NB4 (cell line): ENCODE data around the gene CAMK2A.

Experiments
- CTCF ChIP-seq: IDR thresholded peaks from one replicate; pipeline ENCODE4 v1.5.1; 2012; ENCODE audit warnings: low read depth, low read length
- MAX ChIP-seq: IDR thresholded peaks from 2 replicates; pipeline ENCODE4 v1.6.1; 2011; ENCODE audit warnings: low read depth, low read length
- POLR2A ChIP-seq: IDR thresholded peaks from 2 replicates; pipeline ENCODE4 v1.6.1; 2011; ENCODE audit warnings: mild to moderate bottlenecking; ENCODE audit not compliant: insufficient read length; ENCODE audit errors: extremely low read depth

GRCh38 chr5:150305095-150305494 is 15.5 kb upstream of the CAMK2A start:
- TF ChIP-seq CTCF (no peak), MAX (no peak), POLR2A (no peak)
